ENCODE measurements around the gene CDCA8. TPM values are rescaled to one million over a fixed set of nuclear protein-coding genes. Genes with fewer than 3 reads are reported as not detected.

CDCA8 gene
- total and polyA plus RNA-seq, 2 donors (not counting 3 experiments of a cell fraction or from before 2014, with no cell fraction given) = 38.5 to 45.7 TPM

- ChIA-PET POLR2A (no interaction called here), CTCF (interaction anchor here (1.3 kb wide), 1 partner anchor 9 kb away, joined by 3 read pairs; the partner anchor contains the start of gene EPHA10)
- H3K4me3 ChIP-seq (replicated peaks in 1 of 3; ENCODE audit: insufficient read depth in 1 of 3, low read depth in 1 of 3, low read length in 3 of 3) = no peak overlapping the region
- H3K4me1 ChIP-seq (ENCODE audit: control insufficient read depth, extremely low read depth, insufficient read depth, low read length) = no peaks in the 10 kb centered on the region
- no peak overlapping the region for H2AFZ ChIP-seq (ENCODE audit: low read depth, low read length)
- DNase-seq (ENCODE audit: low read depth, low spot score) (no peak), FAIRE-seq (no peak)
- no peak overlapping the region for H3K4me2 ChIP-seq (ENCODE audit: insufficient read depth, low read length)
- intact Hi-C loops (cut with micrococcal nuclease) = no loop called here
- no peak overlapping the region for H3K27ac ChIP-seq (ENCODE audit: insufficient read depth, low read depth, low read length)
- H3K9me3 ChIP-seq (replicated peaks; ENCODE audit: control insufficient read depth, insufficient read depth, low read length) = no peaks in the 10 kb centered on the region
- dilution Hi-C loops (cut with MboI; ENCODE audit: extremely low pct_ligation_motif_present, low sequenced_read_pairs) = no loop called here
- no peaks in the 10 kb centered on the region for H3K9me1 ChIP-seq (replicated peaks; ENCODE audit: control insufficient read depth, extremely low read depth, insufficient read depth, low read length)
- no TSS peak for BruUV-seq (replicated peaks)
- peaks cover 25 to 33% of the 10 kb centered on the region in 2 experiments for H3K27me3 ChIP-seq (ENCODE audit: control insufficient read depth in 2 of 2, insufficient read depth in 2 of 2, low read length in 2 of 2)
- no peaks in the 10 kb centered on the region for H3K36me3 ChIP-seq (ENCODE audit: control insufficient read depth in 2 of 2, extremely low read depth in 1 of 2, insufficient read depth in 2 of 2, low read length in 2 of 2)
- no peaks in the 10 kb centered on the region for H4K20me1 ChIP-seq (replicated peaks; ENCODE audit: control insufficient read depth, extremely low read depth, insufficient read depth, low read length)
- TF ChIP-seq FOS (IDR thresholded peaks at IDR 0.05; ENCODE audit: borderline replicate concordance, insufficient read depth, low read length) (no peak), JUN (IDR thresholded peaks at IDR 0.05; ENCODE audit: borderline replicate concordance, insufficient read depth, insufficient read length, low read depth) (no peak), EZH2 (IDR thresholded peaks at IDR 0.05; ENCODE audit: borderline replicate concordance, low read depth, low read length, severe bottlenecking) (no peak), GATA2 (IDR thresholded peaks at IDR 0.05; ENCODE audit: insufficient read depth, insufficient read length, low read depth, low read length) (no peak), MYC (IDR thresholded peaks at IDR 0.05; ENCODE audit: low read depth, low read length) (no peak), MAX (IDR thresholded peaks at IDR 0.05; ENCODE audit: insufficient read depth, insufficient read length) (no peak)
- no peak overlapping the region for H3K9ac ChIP-seq (replicated peaks; ENCODE audit: extremely low read depth, insufficient read depth, low read length)
- no peaks in the 10 kb centered on the region for H3K79me2 ChIP-seq (ENCODE audit: control insufficient read depth, insufficient read depth, low read length)
Measured at GRCh38 chr1:37755951-37756560, 63.7 kb downstream of the CDCA8 start.

Small RNA genes lying within 50 kb of the gene (small RNA-seq; reads per million reads assigned to genes)
- not detected for gene RF00019 (ENCODE audit: insufficient read depth, insufficient read length, low read depth, low replicate concordance)

Other genes starting within 250 kb of the CDCA8 start
- gene ZC3H12A, start 217.9 kb upstream of the CDCA8 start, total RNA-seq = 6.3 and 7.5 TPM in 2 replicates
- gene ZC3H12A, start 217.9 kb upstream of the CDCA8 start, polyA plus RNA-seq = 9.4 and 12.9 TPM in 2 replicates
- gene MEAF6, start 177.8 kb upstream of the CDCA8 start, total RNA-seq = 50.5 and 62.5 TPM in 2 replicates
- 24.3 and 28.0 TPM in 2 replicates for gene MEAF6, start 177.8 kb upstream of the CDCA8 start, polyA plus RNA-seq
- 18.4 and 19.6 TPM in 2 replicates for gene SNIP1, start 138.2 kb upstream of the CDCA8 start, total RNA-seq
- gene SNIP1, start 138.2 kb upstream of the CDCA8 start, polyA plus RNA-seq = 3.7 and 5.0 TPM in 2 replicates
- gene DNALI1, start 135.6 kb upstream of the CDCA8 start, total RNA-seq = 6.2 and 8.1 TPM in 2 replicates
- gene DNALI1, start 135.6 kb upstream of the CDCA8 start, polyA plus RNA-seq = 5.2 and 5.7 TPM in 2 replicates
- gene GNL2, start 96.6 kb upstream of the CDCA8 start, total RNA-seq = 55.5 and 57.1 TPM in 2 replicates
- gene GNL2, start 96.6 kb upstream of the CDCA8 start, polyA plus RNA-seq = 14.2 and 18.0 TPM in 2 replicates
- gene RSPO1, start 57.6 kb upstream of the CDCA8 start, total RNA-seq = not detected in 2 replicates
- not detected in 2 replicates for gene RSPO1, start 57.6 kb upstream of the CDCA8 start, polyA plus RNA-seq
- gene EPHA10, start 72.6 kb downstream of the CDCA8 start, total RNA-seq = not detected in 2 replicates
- gene EPHA10, start 72.6 kb downstream of the CDCA8 start, polyA plus RNA-seq = not detected in 2 replicates
- gene MANEAL, start 101.3 kb downstream of the CDCA8 start, total RNA-seq = 0.66 and 0.92 TPM in 2 replicates
- 1.3 and 1.9 TPM in 2 replicates for gene MANEAL, start 101.3 kb downstream of the CDCA8 start, polyA plus RNA-seq
- gene C1orf122, start 115.3 kb downstream of the CDCA8 start, total RNA-seq = 32.8 and 36.5 TPM in 2 replicates
- 38.8 and 54.0 TPM in 2 replicates for gene C1orf122, start 115.3 kb downstream of the CDCA8 start, polyA plus RNA-seq
- 19.2 and 20.4 TPM in 2 replicates for gene YRDC, start 115.7 kb downstream of the CDCA8 start, total RNA-seq
- gene YRDC, start 115.7 kb downstream of the CDCA8 start, polyA plus RNA-seq = 20.4 and 20.5 TPM in 2 replicates
- 18.5 and 18.9 TPM in 2 replicates for gene MTF1, start 167.1 kb downstream of the CDCA8 start, total RNA-seq
- 4.9 and 5.2 TPM in 2 replicates for gene MTF1, start 167.1 kb downstream of the CDCA8 start, polyA plus RNA-seq

Measured in endothelial cell of umbilical vein (primary cell).